Tongue (tissue), 2 donors: ENCODE data around the gene KBTBD3. TPM values are rescaled to one million over a fixed set of nuclear protein-coding genes. Genes with fewer than 3 reads are reported as not detected.

ENCODE experiments used
- DNase-seq: peaks from one replicate; pipeline ENCODE4 v3.0.0-alpha.2; 2015
- total RNA-seq: library from RNA; depleted of rRNA; stranded (reverse); fragments of >200 nt; gene quantifications from one replicate; pipeline ENCODE4 v1.2.3, GENCODE V29; 2014

KBTBD3 gene
- total RNA-seq, result 11.3 TPM

- DNase-seq, result peak; percentile 100
Observed at GRCh38 chr11:106076919-106077608, at the start of gene KBTBD3. KBTBD3 (minus strand) TSS chr11:106077347; CDS start chr11:106059097, 18,250 bp downstream.

GRCh38 chr11:106121570-106122320, 44.6 kb upstream of the KBTBD3 start:
- no peak for DNase-seq

DNA sequence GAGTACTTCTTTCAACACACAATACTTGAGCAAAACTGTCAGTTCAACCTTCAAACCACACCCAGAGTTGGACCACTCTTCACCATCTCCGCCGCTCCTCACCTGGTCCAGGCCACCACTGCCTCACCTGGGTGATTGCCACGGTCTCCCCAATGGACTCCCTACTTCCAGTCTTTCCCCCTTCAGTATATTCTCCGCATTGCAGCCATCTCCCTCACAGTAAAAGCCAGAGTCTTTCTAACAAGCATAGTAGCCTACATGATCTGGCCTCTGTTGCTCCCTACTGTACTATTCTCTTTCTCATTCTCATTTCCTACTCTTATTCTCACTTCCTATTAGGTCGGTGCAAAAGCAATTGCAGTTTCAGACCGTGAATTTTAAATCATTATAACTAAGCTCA, 28.8 kb upstream of the KBTBD3 start:
- DNase-seq, result no peak

GRCh38 chr11:106101819-106102218, 24.7 kb upstream of the KBTBD3 start:
- no peak for DNase-seq

- DNase-seq, result no peak
Observed at GRCh38 chr11:106101370-106101769, 24.2 kb upstream of the KBTBD3 start.

GRCh38 chr11:106098893-106099553, 21.9 kb upstream of the KBTBD3 start:
- no peak for DNase-seq

DNA sequence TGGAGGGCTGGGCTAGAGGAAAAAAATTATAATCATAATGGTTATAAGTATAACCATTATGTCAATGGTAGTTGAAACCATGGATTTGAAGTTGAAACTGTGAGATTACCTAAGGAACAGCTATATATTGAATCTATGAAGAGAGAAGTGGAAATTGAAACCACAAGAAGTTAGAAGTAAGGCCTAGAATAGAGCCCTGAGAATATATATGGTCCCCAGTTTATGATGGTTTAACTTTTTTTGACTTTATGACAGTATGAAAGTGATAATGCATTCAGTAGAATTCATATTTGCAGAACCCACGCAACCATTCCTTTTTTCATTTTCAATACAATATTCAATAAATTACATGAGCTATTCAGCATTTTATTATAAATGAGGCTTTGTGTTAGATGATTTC, 15.3 kb upstream of the KBTBD3 start:
- DNase-seq, result no peak

DNA sequence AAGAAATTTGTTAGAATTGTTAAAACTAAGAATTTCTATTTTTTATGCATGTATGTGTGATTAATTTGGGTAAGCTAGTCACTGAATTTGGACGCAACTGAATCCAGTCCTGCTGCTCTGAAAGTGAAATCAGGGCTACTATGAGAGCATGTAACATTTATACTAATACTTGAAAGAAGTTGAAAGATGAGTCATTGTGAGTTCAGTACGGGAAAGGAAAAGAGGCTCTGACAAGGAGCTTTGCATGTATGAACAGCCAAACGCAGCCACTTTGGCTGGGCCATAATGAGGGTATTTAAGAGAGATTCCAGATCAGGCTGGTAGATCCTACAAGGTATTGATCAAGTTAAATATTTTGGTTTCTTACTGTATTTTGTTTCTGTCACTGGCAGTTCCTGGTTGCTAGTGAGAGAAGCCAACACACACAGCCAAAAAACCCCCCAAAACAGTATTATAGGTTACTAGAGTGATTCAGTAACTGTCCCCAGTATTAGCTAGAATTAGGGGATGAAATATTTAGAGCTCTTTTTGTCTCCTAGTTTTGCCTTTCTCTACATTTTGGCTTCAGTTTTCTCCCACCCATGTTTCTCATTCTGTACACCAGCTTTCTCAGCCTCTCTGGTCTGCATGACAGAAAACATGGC, 14.5 kb upstream of the KBTBD3 start:
- no peak for DNase-seq

GRCh38 chr11:106088896-106089295, 11.7 kb upstream of the KBTBD3 start:
- DNase-seq, result no peak

- DNase-seq, result peak; percentile 72
Observed at GRCh38 chr11:106087815-106088435, 10.8 kb upstream of the KBTBD3 start.

- no peak for DNase-seq
Observed at GRCh38 chr11:106086850-106087249, 9.7 kb upstream of the KBTBD3 start.

DNA sequence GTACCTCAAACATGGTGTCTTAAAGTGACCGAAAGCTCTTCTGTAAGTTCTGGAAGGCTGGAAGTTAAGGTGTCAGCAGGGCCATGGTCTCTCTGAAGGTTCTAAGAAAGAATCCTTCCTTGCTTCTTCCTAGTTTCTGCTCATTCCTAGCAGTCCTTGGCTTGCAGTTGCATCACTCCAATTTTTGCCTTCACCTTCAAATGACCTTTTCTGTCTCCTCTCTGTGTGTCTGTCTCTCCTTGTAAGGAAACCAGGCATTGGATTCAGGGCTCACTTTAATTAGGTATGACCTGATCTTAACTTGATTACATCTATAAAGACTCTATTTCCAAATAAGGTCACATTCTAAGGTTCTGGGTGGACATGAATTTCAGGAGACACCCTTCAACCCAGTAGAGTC, 9.0 kb upstream of the KBTBD3 start:
- no peak for DNase-seq

DNA sequence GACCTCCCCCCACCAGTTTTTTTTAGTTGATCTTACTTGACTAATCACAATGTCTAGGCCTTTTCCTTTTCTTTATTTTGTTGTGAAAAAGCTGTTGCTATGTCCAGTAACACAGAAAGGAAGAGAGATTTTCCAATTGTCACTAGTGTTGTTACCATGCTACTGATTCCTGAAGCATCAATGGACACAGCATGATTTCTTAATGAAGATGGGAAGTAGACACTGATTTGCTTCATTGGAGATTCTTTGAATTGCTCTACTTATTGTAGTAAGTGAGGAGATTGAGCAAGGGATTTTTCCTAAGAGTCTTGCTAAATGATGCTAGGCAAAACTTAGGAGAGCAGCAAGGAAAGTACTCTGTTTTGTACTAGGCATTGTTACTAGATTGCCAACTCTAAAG, 4.9 kb upstream of the KBTBD3 start:
- no peak for DNase-seq

DNA sequence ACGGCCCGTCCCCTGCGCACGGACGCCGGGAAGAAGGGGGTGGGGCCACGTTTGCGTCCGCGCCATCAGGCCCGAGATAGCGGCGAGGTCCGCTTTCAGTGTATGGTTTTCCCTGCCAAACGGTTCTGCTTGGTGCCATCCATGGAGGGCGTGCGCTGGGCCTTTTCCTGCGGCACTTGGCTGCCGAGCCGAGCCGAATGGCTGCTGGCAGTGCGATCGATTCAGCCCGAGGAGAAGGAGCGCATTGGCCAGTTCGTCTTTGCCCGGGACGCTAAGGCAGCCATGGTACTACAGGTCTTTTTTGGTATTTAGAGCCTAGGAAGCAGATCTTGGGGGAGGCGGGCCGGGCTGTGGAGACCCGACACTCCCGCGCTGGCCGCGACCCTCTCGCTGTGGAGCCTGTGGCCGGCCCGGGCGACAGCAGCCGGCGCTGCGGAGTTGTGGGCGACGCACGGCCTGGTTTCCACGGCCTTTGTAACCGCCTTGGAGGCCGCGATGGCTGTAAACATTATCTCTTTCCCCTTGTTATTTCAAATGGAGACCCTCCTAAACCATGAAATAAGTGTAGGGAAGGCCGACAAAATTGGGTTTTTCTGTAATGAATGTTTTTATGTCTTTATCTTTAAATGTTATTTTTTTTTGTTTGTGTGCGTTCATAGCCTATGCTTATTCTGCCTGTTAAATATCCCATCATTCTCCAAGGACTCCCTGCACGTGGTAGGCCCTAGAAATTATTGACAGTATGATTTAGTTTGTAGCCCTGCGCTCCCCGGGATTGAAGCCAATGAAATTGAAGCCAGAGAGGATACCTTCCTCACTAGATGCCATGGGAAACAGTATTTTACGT, 685 bp upstream of the KBTBD3 start, which contains the start of gene AASDHPPT:
Gene AASDHPPT (plus strand): TSS at position 54 of the 847 bp plus-strand sequence. CDS start 49 bp downstream, at position 103.
- DNase-seq, result peak; percentile 74

DNA sequence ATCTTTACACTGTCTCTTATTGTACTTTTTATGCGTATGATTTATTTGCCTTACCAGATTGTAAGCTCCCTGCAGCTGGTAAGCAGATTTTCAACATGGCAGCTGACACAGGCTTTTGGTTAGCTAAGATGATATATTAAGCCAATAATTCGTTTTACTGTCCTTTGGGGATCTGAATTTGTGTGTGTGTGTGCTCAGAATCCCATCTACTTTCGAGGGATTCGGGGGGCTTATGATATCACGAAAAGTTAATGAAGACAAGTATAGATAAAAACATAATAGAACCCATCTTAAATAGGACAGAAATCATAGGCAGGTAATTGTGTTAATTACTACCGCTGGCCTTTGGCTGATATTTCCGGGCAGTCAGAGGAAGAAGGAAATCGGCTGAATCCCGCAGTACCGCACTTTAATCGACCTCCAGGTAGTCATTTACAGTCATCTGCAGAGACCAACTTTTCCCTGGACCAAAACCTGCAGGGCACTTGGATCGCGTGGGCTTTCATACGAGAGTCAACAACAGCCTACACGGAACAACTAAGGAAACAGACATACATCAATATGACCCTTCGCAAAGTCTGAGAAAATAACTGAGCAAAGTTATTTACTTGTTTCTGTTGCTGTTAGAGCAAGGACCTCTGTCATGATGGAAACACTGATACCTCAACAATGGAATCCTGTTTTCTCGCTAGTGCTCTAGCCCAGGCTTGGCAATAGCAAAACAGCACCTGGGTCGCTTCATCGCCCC, 802 bp downstream of the KBTBD3 start:
- DNase-seq, result peak; percentile 29

- no peak for DNase-seq
Observed at GRCh38 chr11:106072804-106073203, 4.3 kb downstream of the KBTBD3 start.

DNA sequence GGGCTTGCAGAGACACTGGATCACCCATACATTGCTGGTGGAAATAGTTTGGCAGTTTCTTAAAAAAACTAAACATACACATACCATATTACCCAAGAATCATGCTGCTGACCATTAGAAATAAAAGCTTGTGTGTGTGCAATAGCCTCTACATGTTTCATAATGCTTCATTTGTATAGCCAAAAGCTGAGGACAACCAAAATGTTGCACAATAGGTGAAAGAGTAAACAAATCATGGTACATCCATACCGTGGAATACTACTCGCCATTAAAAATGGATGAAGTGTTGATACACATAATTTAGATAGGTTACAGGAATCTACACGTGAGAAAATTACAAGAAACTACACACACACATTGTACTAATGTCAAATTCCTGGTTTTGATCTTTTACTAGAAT, 6.5 kb downstream of the KBTBD3 start:
- no peak for DNase-seq

- no peak for DNase-seq
Observed at GRCh38 chr11:106063009-106063408, 14.1 kb downstream of the KBTBD3 start.

- no peak for DNase-seq
Observed at GRCh38 chr11:106061954-106062949, 14.9 kb downstream of the KBTBD3 start.
